Limb (tissue), 2 donors: ENCODE data around the gene SLC16A7.
"Not testable (repeated sequence)": the region's sequence is repeated elsewhere in the genome, so short reads cannot be mapped to it uniquely, and the experiment has no call there.

Experiments used
- DNase-seq, 2 donors: peaks; one replicate each; pipeline ENCODE4 v3.0.0-alpha.2; 2016; ENCODE audit errors: extremely low spot score in 2 of 2

Gene SLC16A7

GRCh38 chr12:59595883-59596540, at the start of gene SLC16A7:
Gene SLC16A7, plus strand, starts transcription at chr12:59596029. Its CDS starts 108,773 bp downstream, at chr12:59704802.
- peak; percentile 90 to 91 for DNase-seq

- no peak for DNase-seq
Measured at GRCh38 chr12:59548930-59549329, 46.9 kb upstream of the SLC16A7 start.

- DNase-seq: no peak
Measured at GRCh38 chr12:59559696-59560095, 36.1 kb upstream of the SLC16A7 start.

- DNase-seq: no peak
Measured at GRCh38 chr12:59570145-59570544, 25.7 kb upstream of the SLC16A7 start.

GRCh38 chr12:59574406-59574805, 21.4 kb upstream of the SLC16A7 start:
- DNase-seq: no peak

- DNase-seq: no peak
Measured at GRCh38 chr12:59575826-59576225, 20.0 kb upstream of the SLC16A7 start.

GRCh38 chr12:59578254-59578653, 17.6 kb upstream of the SLC16A7 start:
- DNase-seq: no peak

GRCh38 chr12:59579631-59580030, 16.2 kb upstream of the SLC16A7 start:
- DNase-seq: peak in 1 of 2 donors; percentile 19

- DNase-seq: peak in 1 of 2 donors; percentile 74
Measured at GRCh38 chr12:59580050-59580449, 15.8 kb upstream of the SLC16A7 start.

GRCh38 chr12:59583003-59583712, 12.7 kb upstream of the SLC16A7 start:
- no peak for DNase-seq

- DNase-seq: no peak
Measured at GRCh38 chr12:59587710-59588109, 8.1 kb upstream of the SLC16A7 start.

- DNase-seq: no peak
Measured at GRCh38 chr12:59593761-59594160, 2.1 kb upstream of the SLC16A7 start.

- no peak for DNase-seq
Measured at GRCh38 chr12:59594943-59595500, 807 bp upstream of the SLC16A7 start.

- no peak for DNase-seq
Measured at GRCh38 chr12:59595565-59595882, 305 bp upstream of the SLC16A7 start.

GRCh38 chr12:59597385-59597781, 1.6 kb downstream of the SLC16A7 start:
- DNase-seq: peak; percentile 39 to 62

GRCh38 chr12:59600171-59600570, 4.3 kb downstream of the SLC16A7 start:
- no peak for DNase-seq

- DNase-seq: no peak
Measured at GRCh38 chr12:59603754-59604153, 7.9 kb downstream of the SLC16A7 start.

- DNase-seq: not testable (repeated sequence)
Measured at GRCh38 chr12:59612823-59613434, 17.1 kb downstream of the SLC16A7 start.

GRCh38 chr12:59615392-59616165, 19.8 kb downstream of the SLC16A7 start:
- no peak for DNase-seq

- no peak for DNase-seq
Measured at GRCh38 chr12:59619461-59620240, 23.8 kb downstream of the SLC16A7 start.

- DNase-seq: no peak
Measured at GRCh38 chr12:59620326-59620725, 24.5 kb downstream of the SLC16A7 start.
